Erythroblast (primary cell): Measurements from ENCODE around the gene LHX2.

Experiments
- GATA1 ChIP-seq: IDR thresholded peaks from 2 replicates; pipeline ENCODE4 v1.6.1; 2011; ENCODE audit warnings: low read depth, mild to moderate bottlenecking, control low read depth, low read length, moderate library complexity
- POLR2A ChIP-seq: IDR thresholded peaks from 2 replicates; pipeline ENCODE4 v1.6.1; 2011; ENCODE audit warnings: mild to moderate bottlenecking, low read length

DNA sequence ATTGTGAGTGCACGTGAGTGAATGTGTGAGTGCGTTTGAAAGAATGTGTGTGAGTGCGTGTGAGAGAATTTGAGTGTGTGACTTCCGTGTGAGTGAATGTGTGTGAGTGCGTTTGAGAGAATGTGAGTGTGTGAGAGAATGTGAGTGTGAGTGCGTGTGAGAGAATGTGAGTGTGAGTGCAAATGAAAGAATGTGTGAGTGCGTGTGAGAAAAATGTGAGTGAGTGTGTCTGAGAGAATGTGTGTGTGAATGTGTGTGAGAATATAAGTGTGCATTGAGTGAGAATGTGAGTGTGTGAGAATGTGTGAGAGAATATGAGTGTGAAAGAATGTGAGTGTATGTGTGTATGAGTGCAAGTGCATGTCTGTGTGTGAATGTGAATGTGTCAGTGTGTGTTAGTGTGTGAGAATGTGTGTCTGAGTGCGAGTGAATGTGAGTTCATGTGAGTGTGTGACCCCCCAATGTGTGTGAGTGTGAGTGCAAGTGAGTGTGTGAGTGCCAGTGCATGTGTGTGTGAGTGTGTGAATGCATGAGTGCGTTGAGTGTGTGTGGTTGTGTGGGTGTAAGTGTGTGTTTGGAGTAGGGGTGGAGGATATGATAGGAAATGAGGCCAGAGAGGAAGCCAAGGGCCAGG, 37.9 kb upstream of the LHX2 start:
- TF ChIP-seq POLR2A, result no peak
- TF ChIP-seq GATA1, result no peak
